ENCODE results near the gene FIGNL1. TPM values are rescaled to one million over a fixed set of nuclear protein-coding genes. Genes with fewer than 3 reads are reported as not detected.

Gene FIGNL1
- polyA plus RNA-seq, 2 of the 4 experiments (the other 2 are of a cell fraction), result 25.4 to 27.9 TPM

- no peak for TF ChIP-seq HOXA7 (CRISPR knock-in tag; IDR thresholded peaks at IDR 0.05)
- no peak for TF ChIP-seq USF2 (IDR thresholded peaks at IDR 0.05)
- no peak for TF ChIP-seq BHLHE40 (IDR thresholded peaks at IDR 0.05; ENCODE audit: low read depth, low read length)
Observed at GRCh38 chr7:50405221-50405620, 44.9 kb downstream of the FIGNL1 start (continued).

- ChIA-PET CTCF (interaction anchor here (4.0 kb wide), 1 partner anchor 13 kb away, joined by 24 read pairs; no protein-coding TSS in a partner anchor), POLR2A (no interaction called here)
- Histone ChIP-seq H3K9me3 (no peaks in the 10 kb centered on the region), H3K4me2 (no peak overlapping the region), H3K27ac (no peak overlapping the region), H3K4me1 (no peaks in the 10 kb centered on the region), H3K4me3 (no peak overlapping the region)
- no peak for TF ChIP-seq ELK1 (IDR thresholded peaks at IDR 0.05; ENCODE audit: low read depth, low read length)
- ATAC-seq (peak; percentile 73 to 86; a peak in 5 of 6 replicates), FAIRE-seq (no peak), DNase-seq (ENCODE audit: low read depth in 1 of 2, low spot score in 1 of 2) (peak in 1 of 2 experiments; percentile 9)
- 27% methylated on average over 7 of the region's 7 CpGs for WGBS (ENCODE audit: missing lambda C conversion rate)
Observed at GRCh38 chr7:50404392-50404791, 45.8 kb downstream of the FIGNL1 start.

GRCh38 chr7:50400114-50400513 is 50.0 kb downstream of the FIGNL1 start:
- no peak for DNase-seq (ENCODE audit: low read depth in 1 of 2, low spot score in 1 of 2)
- ATAC-seq, result no peak; a peak in 2 of 6 replicates
- no peak for TF ChIP-seq HOXB5 (CRISPR knock-in tag; IDR thresholded peaks at IDR 0.05)
- TF ChIP-seq TFCP2L1 (CRISPR knock-in tag; IDR thresholded peaks at IDR 0.05), result no peak
- TF ChIP-seq NPAS2 (CRISPR knock-in tag; IDR thresholded peaks at IDR 0.05; ENCODE audit: borderline replicate concordance), result no peak
- TF ChIP-seq ATOH8 (CRISPR knock-in tag; IDR thresholded peaks at IDR 0.05; ENCODE audit: low read depth), result no peak
- TF ChIP-seq FOXS1 (CRISPR knock-in tag; IDR thresholded peaks at IDR 0.05), result no peak
- TF ChIP-seq ZFP36 (IDR thresholded peaks at IDR 0.05; ENCODE audit: borderline replicate concordance, partially characterized antibody), result no peak
- no peak for TF ChIP-seq FOSB (CRISPR knock-in tag; IDR thresholded peaks at IDR 0.05)
- no peak for TF ChIP-seq CHD2 (IDR thresholded peaks at IDR 0.05; ENCODE audit: low read length, partially characterized antibody)
- no peak for TF ChIP-seq HMGXB4 (CRISPR knock-in tag; IDR thresholded peaks at IDR 0.05; ENCODE audit: borderline replicate concordance)
- no peak for TF ChIP-seq ZC3H11A (IDR thresholded peaks at IDR 0.05)
- no peak for TF ChIP-seq CTCF (IDR thresholded peaks at IDR 0.05)
- TF ChIP-seq CEBPB (IDR thresholded peaks at IDR 0.05), result no peak
- ChIA-PET CTCF (interaction anchor here (1.5 kb wide), 1 partner anchor 18 kb away, joined by 4 read pairs; no protein-coding TSS in a partner anchor), POLR2A (no interaction called here)
- H3K4me3 ChIP-seq, result no peak overlapping the region
- FAIRE-seq, result no peak
- no peaks in the 10 kb centered on the region for H3K4me1 ChIP-seq
- no peaks in the 10 kb centered on the region for H3K9me3 ChIP-seq
- no peak overlapping the region for H3K4me2 ChIP-seq
- WGBS (ENCODE audit: missing lambda C conversion rate), result 73% methylated on average over 38 of the region's 41 CpGs
- no peak overlapping the region for H3K27ac ChIP-seq
